GM19452 (cell line): ENCODE data around the gene NOL4.
A peak's percentile ranks its signal among the peaks of the same experiment; 100 is the strongest.
"Not testable (repeated sequence)": the region's sequence is repeated elsewhere in the genome, so short reads cannot be mapped to it uniquely, and the experiment has no call there.

Source experiments
- ATAC-seq: cut with Tn5 transposase; IDR thresholded peaks from one replicate; pipeline ENCODE4 v1.9.1; 2021; ENCODE audit not compliant: unreplicated experiment

NOL4 gene, protein sequence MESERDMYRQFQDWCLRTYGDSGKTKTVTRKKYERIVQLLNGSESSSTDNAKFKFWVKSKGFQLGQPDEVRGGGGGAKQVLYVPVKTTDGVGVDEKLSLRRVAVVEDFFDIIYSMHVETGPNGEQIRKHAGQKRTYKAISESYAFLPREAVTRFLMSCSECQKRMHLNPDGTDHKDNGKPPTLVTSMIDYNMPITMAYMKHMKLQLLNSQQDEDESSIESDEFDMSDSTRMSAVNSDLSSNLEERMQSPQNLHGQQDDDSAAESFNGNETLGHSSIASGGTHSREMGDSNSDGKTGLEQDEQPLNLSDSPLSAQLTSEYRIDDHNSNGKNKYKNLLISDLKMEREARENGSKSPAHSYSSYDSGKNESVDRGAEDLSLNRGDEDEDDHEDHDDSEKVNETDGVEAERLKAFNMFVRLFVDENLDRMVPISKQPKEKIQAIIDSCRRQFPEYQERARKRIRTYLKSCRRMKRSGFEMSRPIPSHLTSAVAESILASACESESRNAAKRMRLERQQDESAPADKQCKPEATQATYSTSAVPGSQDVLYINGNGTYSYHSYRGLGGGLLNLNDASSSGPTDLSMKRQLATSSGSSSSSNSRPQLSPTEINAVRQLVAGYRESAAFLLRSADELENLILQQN

DNA sequence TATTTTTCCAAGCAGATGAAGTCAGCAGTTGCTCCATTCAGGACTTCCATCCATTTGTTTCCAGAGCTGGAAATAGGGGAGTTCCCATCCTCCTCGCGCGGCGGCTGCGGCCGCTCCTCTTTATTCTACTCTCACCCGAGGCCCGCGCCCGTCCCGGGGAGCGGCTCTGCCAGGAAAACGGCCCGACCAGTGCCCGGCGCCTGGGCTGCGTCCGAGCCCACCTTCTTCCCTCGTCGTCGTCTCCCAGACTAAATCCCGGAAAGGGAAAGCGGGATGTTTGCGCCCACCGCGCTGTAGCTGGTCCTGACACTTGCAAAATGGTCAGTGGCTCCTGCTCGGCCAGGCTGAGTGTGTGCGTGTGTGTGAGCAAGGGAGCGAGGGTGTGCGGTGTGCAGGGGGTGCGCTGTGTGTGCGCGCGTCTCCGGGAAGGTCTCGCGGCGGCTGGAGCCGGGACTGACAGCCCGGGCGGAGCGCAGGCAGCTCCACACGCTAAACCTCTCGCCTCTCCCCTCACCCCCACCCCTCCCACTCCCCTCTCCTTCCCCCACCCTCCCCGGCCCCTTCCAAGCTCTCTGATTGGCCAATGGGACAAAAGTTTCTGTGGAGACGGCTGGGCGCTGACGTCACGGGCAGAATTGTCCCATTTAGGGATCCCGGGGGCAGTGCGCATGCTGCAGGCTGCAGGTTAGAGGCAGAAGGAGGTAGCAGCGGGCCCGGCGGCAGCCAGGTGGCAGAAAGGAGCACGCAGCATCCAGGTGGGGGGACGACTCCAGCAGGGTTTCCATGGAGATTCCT lies at the start of gene NOL4:
TSS of gene NOL4 (minus strand) at position 491 of the 795 bp plus-strand sequence. CDS start 1,660 bp downstream, outside the sequence.
- no peak for ATAC-seq

DNA sequence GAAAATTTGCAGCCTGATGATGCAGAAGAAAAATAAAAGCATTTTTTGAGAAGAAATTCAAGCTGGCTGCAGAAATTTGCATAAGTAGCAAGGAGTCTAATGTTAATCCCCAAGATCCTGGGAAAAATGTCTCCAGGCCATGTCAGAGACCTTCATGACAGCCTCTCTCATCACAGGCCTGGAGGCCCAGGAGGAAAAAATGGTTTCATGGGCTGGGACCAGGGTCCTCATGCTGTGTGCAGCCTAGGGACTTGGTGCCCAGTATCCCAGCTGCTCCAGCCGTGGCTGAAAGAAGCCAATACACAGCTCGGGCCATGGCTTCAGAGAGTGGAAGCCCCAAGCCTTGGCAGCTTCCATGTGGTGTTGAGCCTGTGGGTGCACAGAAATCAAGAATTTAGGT lies 41.3 kb upstream of the NOL4 start:
- ATAC-seq = not testable (repeated sequence)

- peak; percentile 90 for ATAC-seq
Observed at GRCh38 chr18:34261865-34262780, 37.4 kb upstream of the NOL4 start.

- no peak for ATAC-seq
Observed at GRCh38 chr18:34258176-34258575, 33.5 kb upstream of the NOL4 start.

DNA sequence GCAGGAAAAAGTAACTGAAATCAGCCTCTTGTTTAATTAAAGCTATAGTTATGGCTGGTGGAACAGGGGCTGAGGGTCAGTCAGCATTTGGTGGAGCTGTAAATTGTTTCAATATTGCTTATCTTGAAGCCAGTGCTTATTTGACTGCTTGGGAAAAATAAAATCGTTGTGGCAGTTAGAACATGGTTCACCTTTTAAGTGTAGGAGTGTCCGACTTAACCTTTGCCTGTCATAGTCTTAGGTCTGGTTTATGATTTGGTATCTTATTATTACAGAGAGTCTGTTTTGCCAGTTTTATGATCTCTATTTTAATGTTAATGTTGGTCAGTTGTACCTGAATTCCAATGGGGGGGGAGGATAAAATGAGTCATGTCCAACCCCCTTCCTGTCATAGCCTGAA lies 27.2 kb upstream of the NOL4 start:
- no peak for ATAC-seq

DNA sequence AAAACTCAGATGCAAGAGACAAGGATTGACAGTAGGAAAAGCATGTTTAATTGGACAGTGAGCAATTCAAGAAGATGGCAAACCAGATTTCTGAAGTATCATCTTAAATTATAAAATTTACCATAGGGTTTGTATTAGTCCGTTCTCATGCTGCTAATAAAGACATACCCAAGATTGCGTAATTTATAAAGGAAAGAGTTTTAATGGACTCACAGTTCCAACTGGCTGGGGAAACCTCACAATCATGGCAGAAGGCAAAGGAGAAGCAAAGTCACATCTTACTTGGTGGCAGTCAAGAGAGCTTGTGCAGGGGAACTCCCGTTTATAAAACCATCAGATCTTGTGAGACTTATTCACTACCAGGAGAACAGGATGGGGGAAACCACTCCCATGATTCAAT lies 24.0 kb upstream of the NOL4 start:
- no peak for ATAC-seq

- no peak for ATAC-seq
Observed at GRCh38 chr18:34242739-34243138, 18.0 kb upstream of the NOL4 start.

- not testable (repeated sequence) for ATAC-seq
Observed at GRCh38 chr18:34233781-34234388, 9.2 kb upstream of the NOL4 start.

DNA sequence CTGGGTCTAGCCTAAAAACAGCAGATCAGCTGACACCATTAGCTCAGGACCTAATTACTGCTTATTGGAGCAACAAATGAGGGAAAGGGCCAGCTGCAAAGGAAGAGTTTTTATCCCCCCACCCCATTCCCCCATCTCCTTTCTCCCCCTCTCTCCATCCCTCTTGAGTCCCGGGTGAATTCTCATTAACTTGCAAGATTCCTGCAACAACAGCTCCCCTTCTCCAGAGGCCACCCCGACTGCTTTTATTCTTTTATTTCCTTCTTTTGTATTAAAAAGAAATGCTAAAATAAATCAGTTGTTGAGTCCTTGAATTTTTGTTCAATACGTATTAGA lies 473 bp upstream of the NOL4 start:
- ATAC-seq = no peak

DNA sequence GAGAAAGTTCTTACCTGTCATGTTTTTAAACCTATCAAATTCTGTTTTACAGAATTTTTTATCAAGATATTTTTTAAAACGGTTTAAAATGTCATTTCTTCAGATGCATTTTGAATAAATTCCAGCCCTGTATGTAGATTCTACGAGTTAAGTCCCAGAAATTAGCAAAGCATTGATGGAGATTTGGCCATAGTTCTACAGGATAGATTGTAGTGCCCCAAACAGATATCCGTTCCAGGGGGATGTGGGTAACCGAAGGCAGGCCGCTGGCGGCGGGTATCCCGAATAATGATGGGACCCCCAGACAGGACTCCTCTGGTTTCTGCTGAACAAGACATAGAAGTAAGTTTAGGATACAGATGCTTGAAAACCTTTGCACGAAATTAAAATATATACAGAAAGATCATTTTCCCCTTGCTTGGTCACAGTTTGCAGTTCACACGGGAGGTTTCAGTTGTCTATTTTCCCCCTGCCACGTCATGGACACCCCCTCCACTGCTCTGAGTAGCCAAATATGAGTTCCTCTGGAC lies 755 bp downstream of the NOL4 start:
- no peak for ATAC-seq

- no peak for ATAC-seq
Observed at GRCh38 chr18:34223164-34223892, 1.4 kb downstream of the NOL4 start.

DNA sequence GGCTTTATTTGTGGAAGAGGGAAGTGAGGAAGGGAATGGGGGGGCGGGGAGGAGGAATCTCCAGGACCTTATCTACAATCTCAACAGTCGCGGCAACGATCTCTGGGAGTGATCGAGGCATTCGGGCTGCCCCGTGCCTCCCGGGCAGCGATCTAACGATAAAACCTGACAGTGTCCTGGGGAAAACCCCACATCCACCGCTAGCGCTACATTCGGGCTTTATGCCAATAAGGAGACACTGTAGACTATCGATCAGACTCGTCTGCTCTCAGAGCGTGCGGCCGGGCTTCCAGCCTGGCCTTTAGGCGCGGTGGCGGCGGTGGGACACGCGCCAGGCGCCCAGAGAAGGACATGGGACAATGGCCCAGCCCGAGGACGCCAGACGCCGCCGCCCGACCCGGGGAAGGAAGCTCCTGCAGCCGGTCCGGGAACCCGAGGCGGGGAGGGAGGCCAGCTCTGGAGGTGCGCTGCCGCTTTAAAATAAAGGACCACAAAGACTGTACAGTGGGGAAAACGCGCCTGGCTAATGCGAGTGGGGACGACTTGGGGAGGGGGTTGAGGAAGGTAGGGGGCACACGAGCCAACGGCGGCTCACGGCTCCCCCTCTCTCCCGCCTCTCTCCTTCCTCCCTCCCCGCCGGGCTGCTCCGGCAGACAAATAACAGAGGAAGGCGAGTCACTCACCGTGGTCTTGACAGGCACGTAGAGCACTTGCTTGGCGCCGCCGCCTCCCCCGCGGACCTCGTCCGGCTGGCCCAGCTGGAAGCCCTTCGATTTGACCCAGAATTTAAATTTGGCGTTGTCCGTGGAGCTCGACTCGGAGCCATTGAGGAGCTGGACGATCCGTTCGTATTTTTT lies 2.2 kb downstream of the NOL4 start:
- ATAC-seq = no peak

DNA sequence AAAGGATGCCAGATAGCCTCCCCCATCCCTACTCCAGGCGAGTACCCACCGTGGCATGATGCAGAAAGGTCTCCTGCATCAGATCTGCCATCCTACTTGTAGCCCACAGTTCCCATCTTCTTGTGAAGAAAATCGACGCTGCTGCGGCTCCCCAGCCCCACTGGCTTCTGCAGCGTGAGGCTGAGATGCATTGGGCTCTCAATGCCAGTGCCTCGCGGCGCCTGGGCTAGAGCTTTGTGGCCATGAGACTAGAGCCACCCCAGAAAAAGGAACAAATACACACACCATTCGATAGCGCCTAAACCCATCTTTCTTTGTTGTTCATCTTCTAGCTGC lies 2.8 kb downstream of the NOL4 start:
- no peak for ATAC-seq

GRCh38 chr18:34220081-34220815 lies 4.5 kb downstream of the NOL4 start:
- no peak for ATAC-seq

GRCh38 chr18:34219651-34220050 lies 5.1 kb downstream of the NOL4 start:
- no peak for ATAC-seq

DNA sequence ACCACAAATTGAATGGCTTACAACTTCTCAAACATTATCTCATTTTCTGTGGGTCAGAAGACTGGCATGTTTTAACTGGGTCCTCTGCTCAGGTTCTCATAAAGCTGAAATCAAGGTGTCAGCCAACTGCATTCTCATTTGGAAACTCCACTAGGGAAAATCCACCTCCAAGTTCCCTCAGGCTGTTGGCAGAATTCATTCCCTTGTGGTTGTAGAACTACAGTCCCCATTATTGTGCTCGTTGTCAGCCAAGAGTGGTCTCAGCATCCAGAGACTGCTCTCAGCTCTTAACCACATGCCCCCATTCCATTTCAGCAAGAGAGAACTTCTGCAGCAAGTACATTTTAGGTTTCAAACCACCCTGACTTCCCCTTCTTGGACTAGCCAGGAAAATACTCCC lies 12.2 kb downstream of the NOL4 start:
- ATAC-seq = no peak

GRCh38 chr18:34207344-34207851 lies 17.3 kb downstream of the NOL4 start:
- no peak for ATAC-seq

- no peak for ATAC-seq
Observed at GRCh38 chr18:34203866-34204265, 20.8 kb downstream of the NOL4 start.
